ENCODE results near the gene POLR2L. TPM values are rescaled to one million over a fixed set of nuclear protein-coding genes. Genes with fewer than 3 reads are reported as not detected.

Gene POLR2L
- total and polyA plus RNA-seq, 2 donors, result 92.1 to 92.3 TPM

DNA sequence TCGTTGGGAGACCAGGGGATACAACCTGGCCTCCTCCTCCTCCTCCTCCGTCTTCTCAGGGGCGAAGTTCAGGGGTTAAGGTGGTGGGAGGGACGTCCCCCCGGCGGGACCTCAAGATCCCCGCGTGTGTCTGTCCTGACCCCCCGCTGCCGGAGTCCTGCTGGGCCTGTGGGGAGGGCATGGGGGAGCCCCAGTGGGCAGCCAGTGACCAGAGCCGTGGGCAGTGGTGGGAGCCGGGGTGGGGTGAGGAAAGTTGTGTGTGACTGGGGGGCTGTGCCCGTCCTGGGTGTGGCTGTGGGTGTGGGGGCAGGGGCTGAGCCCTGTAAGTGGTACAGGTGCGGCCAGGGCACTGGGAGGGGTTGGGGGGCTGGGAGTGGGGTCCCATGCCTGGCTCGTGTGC is 10.4 kb upstream of the POLR2L start:
- WGBS, result 95% methylated on average over 15 of the region's 15 CpGs
- Histone ChIP-seq H3K27ac (ENCODE audit: low read depth in 1 of 2, low read length in 1 of 2) (no peak overlapping the region), H3K36me3 (ENCODE audit: control insufficient read depth in 2 of 2, insufficient read depth in 2 of 2, low read length in 1 of 2) (no peaks in the 10 kb centered on the region), H3K4me3 (ENCODE audit: low read length in 2 of 2) (no peak overlapping the region), H3K9me3 (ENCODE audit: control insufficient read depth in 2 of 2, insufficient read depth in 1 of 2, low read length in 1 of 2) (no peaks in the 10 kb centered on the region), H3K4me1 (ENCODE audit: control insufficient read depth in 2 of 2, insufficient read depth in 2 of 2, low read length in 2 of 2) (peaks cover 14 to 15% of the 10 kb centered on the region in 2 donors), H3K27me3 (ENCODE audit: control insufficient read depth in 2 of 2, insufficient read depth in 1 of 2, low read length in 1 of 2) (peaks cover 9 to 35% of the 10 kb centered on the region in 2 donors)
- DNase-seq (ENCODE audit: low read depth in 6 of 9, low spot score in 9 of 9), result no peak

GRCh38 chr11:850775-851763 is 8.7 kb upstream of the POLR2L start:
- Histone ChIP-seq H3K36me3 (ENCODE audit: control insufficient read depth in 2 of 2, insufficient read depth in 2 of 2, low read length in 1 of 2) (no peaks in the 10 kb centered on the region), H3K9me3 (ENCODE audit: control insufficient read depth in 2 of 2, insufficient read depth in 1 of 2, low read length in 1 of 2) (no peaks in the 10 kb centered on the region), H3K4me1 (ENCODE audit: control insufficient read depth in 2 of 2, insufficient read depth in 2 of 2, low read length in 2 of 2) (peaks cover 14 to 16% of the 10 kb centered on the region in 2 donors), H3K4me3 (ENCODE audit: low read length in 2 of 2) (no peak overlapping the region), H3K27me3 (ENCODE audit: control insufficient read depth in 2 of 2, insufficient read depth in 1 of 2, low read length in 1 of 2) (peaks cover 9 to 47% of the 10 kb centered on the region in 2 donors), H3K27ac (ENCODE audit: low read depth in 1 of 2, low read length in 1 of 2) (no peak overlapping the region)
- DNase-seq (ENCODE audit: low read depth in 6 of 9, low spot score in 9 of 9), result no peak
- 93% methylated on average over 28 of the region's 28 CpGs for WGBS

DNA sequence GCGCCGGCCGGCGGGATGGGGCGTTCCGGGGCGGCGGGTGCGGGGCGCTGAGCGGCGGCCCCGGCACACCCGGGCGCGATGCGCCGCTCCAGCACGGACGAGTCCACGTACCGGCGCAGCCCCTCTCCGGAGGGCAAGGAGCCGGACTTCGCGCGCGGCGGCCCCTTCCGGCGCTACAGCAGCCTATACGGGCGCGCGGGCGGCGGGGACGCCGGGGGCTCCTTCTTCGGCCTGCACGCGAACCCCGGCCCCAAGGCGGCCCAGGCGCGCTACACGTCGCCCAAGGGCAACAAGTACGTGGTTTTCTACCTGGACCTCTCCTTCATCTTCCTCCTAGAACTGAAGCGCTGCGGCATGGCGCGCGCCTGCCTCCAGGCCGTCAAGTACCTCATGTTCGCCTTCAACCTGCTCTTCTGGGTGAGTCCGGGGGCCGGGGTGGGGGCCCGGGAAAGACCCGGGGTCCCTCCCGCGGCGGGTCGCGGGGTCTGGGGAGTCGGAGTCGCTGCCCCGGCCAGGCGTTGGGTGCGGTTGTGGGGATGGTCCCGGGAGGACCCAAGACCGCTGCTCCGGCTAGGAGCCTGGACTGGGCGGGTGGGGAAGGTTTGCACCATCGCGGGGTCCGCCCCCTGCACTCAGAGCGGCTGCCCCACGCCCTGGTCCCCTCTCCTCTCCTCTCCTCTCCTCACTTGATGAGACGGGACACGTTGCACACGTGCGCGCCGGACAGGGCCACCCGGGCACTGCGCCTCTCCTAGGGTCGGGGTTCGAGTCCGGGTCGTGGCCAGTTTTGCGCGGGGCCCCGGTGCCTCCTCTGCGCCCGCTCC is 7.8 kb upstream of the POLR2L start:
- WGBS, result 42% methylated on average over 97 of the region's 97 CpGs
- peaks cover 9 to 56% of the 10 kb centered on the region in 2 donors for H3K27me3 ChIP-seq (ENCODE audit: control insufficient read depth in 2 of 2, insufficient read depth in 1 of 2, low read length in 1 of 2)
- no peak for DNase-seq (ENCODE audit: low read depth in 6 of 9, low spot score in 9 of 9)
- no peaks in the 10 kb centered on the region for H3K36me3 ChIP-seq (ENCODE audit: control insufficient read depth in 2 of 2, insufficient read depth in 2 of 2, low read length in 1 of 2)
- no peaks in the 10 kb centered on the region for H3K9me3 ChIP-seq (ENCODE audit: control insufficient read depth in 2 of 2, insufficient read depth in 1 of 2, low read length in 1 of 2)
- H3K4me3 ChIP-seq (ENCODE audit: low read length in 2 of 2), result peak overlapping the region in 1 of 2 donors; percentile 59
- no peak overlapping the region for H3K27ac ChIP-seq (ENCODE audit: low read depth in 1 of 2, low read length in 1 of 2)
- peaks cover 14 to 25% of the 10 kb centered on the region in 2 donors for H3K4me1 ChIP-seq (ENCODE audit: control insufficient read depth in 2 of 2, insufficient read depth in 2 of 2, low read length in 2 of 2)

DNA sequence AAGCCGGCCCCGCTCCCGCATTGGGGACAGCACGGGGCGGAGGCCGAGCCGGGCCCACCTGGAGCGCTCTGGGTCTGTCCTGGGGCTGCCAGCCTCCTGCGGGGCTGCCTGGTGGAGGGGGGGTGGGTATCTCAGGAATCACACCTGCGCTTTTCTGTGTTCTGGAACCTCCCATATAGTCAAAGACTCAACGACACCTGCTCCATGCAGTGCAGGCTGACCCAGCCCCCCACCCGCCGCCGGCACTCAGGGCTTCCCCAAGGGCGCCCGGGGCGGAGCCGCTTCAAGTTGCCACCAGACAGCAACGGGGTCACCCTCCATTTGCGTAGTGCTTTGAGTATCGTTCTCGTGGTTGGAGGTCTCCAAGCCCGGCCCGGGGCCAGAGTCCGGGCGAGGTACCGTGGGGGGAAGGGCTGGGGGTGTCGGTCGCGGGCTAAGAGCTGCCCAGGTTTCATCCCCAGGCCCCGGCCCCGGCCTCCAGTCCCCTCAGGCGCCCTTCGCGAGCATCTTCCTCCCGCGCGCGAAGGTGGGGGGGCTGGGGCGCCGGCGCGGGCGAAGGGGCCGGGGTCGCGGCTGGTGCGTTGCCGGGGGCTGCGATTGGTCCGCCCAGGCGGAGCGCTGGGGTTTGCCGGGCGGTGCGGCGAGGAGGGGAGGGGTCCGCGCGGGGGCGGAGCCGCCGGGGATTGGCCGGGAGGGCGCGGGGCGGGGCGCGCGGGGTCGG is 6.9 kb upstream of the POLR2L start:
- WGBS, result 3% methylated on average over 71 of the region's 71 CpGs
- Histone ChIP-seq H3K36me3 (ENCODE audit: control insufficient read depth in 2 of 2, insufficient read depth in 2 of 2, low read length in 1 of 2) (no peaks in the 10 kb centered on the region), H3K27ac (ENCODE audit: low read depth in 1 of 2, low read length in 1 of 2) (peak overlapping the region in 1 of 2 donors; percentile 37), H3K9me3 (ENCODE audit: control insufficient read depth in 2 of 2, insufficient read depth in 1 of 2, low read length in 1 of 2) (no peaks in the 10 kb centered on the region), H3K4me3 (ENCODE audit: low read length in 2 of 2) (peak overlapping the region; percentile 44 to 59), H3K4me1 (ENCODE audit: control insufficient read depth in 2 of 2, insufficient read depth in 2 of 2, low read length in 2 of 2) (peaks cover 14 to 33% of the 10 kb centered on the region in 2 donors), H3K27me3 (ENCODE audit: control insufficient read depth in 2 of 2, insufficient read depth in 1 of 2, low read length in 1 of 2) (peaks cover 12 to 65% of the 10 kb centered on the region in 2 donors)
- DNase-seq (ENCODE audit: low read depth in 6 of 9, low spot score in 9 of 9), result peak in 4 of 9 donors; percentile 57 to 73 (median 64)

GRCh38 chr11:848380-848931 is 6.1 kb upstream of the POLR2L start:
- Histone ChIP-seq H3K4me3 (ENCODE audit: low read length in 2 of 2) (no peak overlapping the region), H3K27ac (ENCODE audit: low read depth in 1 of 2, low read length in 1 of 2) (peak overlapping the region in 1 of 2 donors; percentile 37), H3K27me3 (ENCODE audit: control insufficient read depth in 2 of 2, insufficient read depth in 1 of 2, low read length in 1 of 2) (peaks cover 17 to 73% of the 10 kb centered on the region in 2 donors), H3K4me1 (ENCODE audit: control insufficient read depth in 2 of 2, insufficient read depth in 2 of 2, low read length in 2 of 2) (peaks cover 14 to 41% of the 10 kb centered on the region in 2 donors), H3K36me3 (ENCODE audit: control insufficient read depth in 2 of 2, insufficient read depth in 2 of 2, low read length in 1 of 2) (no peaks in the 10 kb centered on the region), H3K9me3 (ENCODE audit: control insufficient read depth in 2 of 2, insufficient read depth in 1 of 2, low read length in 1 of 2) (no peaks in the 10 kb centered on the region)
- peak in 2 of 9 donors; percentile 57 to 67 for DNase-seq (ENCODE audit: low read depth in 6 of 9, low spot score in 9 of 9)
- 28% methylated on average over 14 of the region's 14 CpGs for WGBS

- Histone ChIP-seq H3K9me3 (ENCODE audit: control insufficient read depth in 2 of 2, insufficient read depth in 1 of 2, low read length in 1 of 2) (no peaks in the 10 kb centered on the region), H3K4me1 (ENCODE audit: control insufficient read depth in 2 of 2, insufficient read depth in 2 of 2, low read length in 2 of 2) (peaks cover 17 to 45% of the 10 kb centered on the region in 2 donors), H3K27me3 (ENCODE audit: control insufficient read depth in 2 of 2, insufficient read depth in 1 of 2, low read length in 1 of 2) (peaks cover 23 to 79% of the 10 kb centered on the region in 2 donors), H3K27ac (ENCODE audit: low read depth in 1 of 2, low read length in 1 of 2) (no peak overlapping the region), H3K36me3 (ENCODE audit: control insufficient read depth in 2 of 2, insufficient read depth in 2 of 2, low read length in 1 of 2) (no peaks in the 10 kb centered on the region), H3K4me3 (ENCODE audit: low read length in 2 of 2) (no peak overlapping the region)
- DNase-seq (ENCODE audit: low read depth in 6 of 9, low spot score in 9 of 9), result no peak
- WGBS, result 75% methylated on average over 18 of the region's 18 CpGs
Measured at GRCh38 chr11:847876-848275, 5.5 kb upstream of the POLR2L start.

GRCh38 chr11:846496-847098 is 4.3 kb upstream of the POLR2L start:
- Histone ChIP-seq H3K4me1 (ENCODE audit: control insufficient read depth in 2 of 2, insufficient read depth in 2 of 2, low read length in 2 of 2) (peaks cover 17 to 48% of the 10 kb centered on the region in 2 donors), H3K4me3 (ENCODE audit: low read length in 2 of 2) (no peak overlapping the region), H3K27ac (ENCODE audit: low read depth in 1 of 2, low read length in 1 of 2) (no peak overlapping the region), H3K27me3 (ENCODE audit: control insufficient read depth in 2 of 2, insufficient read depth in 1 of 2, low read length in 1 of 2) (peaks cover 23 to 78% of the 10 kb centered on the region in 2 donors), H3K9me3 (ENCODE audit: control insufficient read depth in 2 of 2, insufficient read depth in 1 of 2, low read length in 1 of 2) (no peaks in the 10 kb centered on the region), H3K36me3 (ENCODE audit: control insufficient read depth in 2 of 2, insufficient read depth in 2 of 2, low read length in 1 of 2) (no peaks in the 10 kb centered on the region)
- WGBS, result 89% methylated on average over 11 of the region's 11 CpGs
- DNase-seq (ENCODE audit: low read depth in 6 of 9, low spot score in 9 of 9), result no peak

DNA sequence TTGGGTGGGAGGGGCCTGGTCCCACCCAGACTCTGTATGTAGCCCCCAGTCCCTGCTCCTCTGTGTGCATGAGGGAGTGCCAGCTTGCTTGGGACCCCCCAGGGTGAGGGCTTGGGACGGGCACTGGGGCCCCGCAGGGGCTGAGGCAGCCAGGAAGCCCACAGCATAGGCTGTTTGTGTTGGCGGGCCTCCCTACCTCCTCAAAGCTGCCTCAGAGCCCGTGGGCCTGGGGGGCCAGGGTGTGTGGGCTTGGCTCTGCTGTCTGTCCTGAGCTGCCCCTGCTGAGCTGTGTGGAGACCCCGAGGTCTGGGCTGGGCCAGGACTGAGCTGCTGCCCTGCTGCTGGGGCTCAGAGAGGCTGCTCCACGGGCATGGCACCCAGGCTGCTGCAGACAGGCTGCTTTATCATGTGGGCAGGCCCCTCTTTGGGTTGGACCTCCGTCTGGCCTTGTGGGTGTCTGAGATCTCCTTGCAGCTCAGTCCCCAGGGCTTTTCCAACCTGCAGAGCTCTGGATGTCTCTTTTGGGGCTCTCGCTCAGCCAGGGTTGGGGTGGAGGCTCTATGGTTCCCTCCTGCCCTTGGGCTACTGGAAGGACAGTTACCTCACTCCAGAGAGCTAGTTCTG is 3.7 kb upstream of the POLR2L start:
- no peaks in the 10 kb centered on the region for H3K9me3 ChIP-seq (ENCODE audit: control insufficient read depth in 2 of 2, insufficient read depth in 1 of 2, low read length in 1 of 2)
- H3K36me3 ChIP-seq (ENCODE audit: control insufficient read depth in 2 of 2, insufficient read depth in 2 of 2, low read length in 1 of 2), result no peaks in the 10 kb centered on the region
- DNase-seq (ENCODE audit: low read depth in 6 of 9, low spot score in 9 of 9), result no peak
- no peak overlapping the region for H3K27ac ChIP-seq (ENCODE audit: low read depth in 1 of 2, low read length in 1 of 2)
- WGBS, result 65% methylated on average over 8 of the region's 8 CpGs
- peaks cover 23 to 72% of the 10 kb centered on the region in 2 donors for H3K27me3 ChIP-seq (ENCODE audit: control insufficient read depth in 2 of 2, insufficient read depth in 1 of 2, low read length in 1 of 2)
- no peak overlapping the region for H3K4me3 ChIP-seq (ENCODE audit: low read length in 2 of 2)
- H3K4me1 ChIP-seq (ENCODE audit: control insufficient read depth in 2 of 2, insufficient read depth in 2 of 2, low read length in 2 of 2), result peaks cover 24 to 55% of the 10 kb centered on the region in 2 donors

All from thymus (tissue), 11 donors.